Suprapubic skin (tissue), 4 donors: ENCODE data around the gene TYW5.

Source experiments
- CTCF ChIP-seq, 2 donors: fragments of 200-600 bp in 1 of 2; fragments of 450-650 bp in 1 of 2; sonication (generic) in 1 of 2; IDR thresholded peaks; one replicate each; pipeline ENCODE4 v1.5.1; 2016 to 2019; ENCODE audit warnings: antibody characterized with exemption in 2 of 2, mild to moderate bottlenecking in 1 of 2, moderate library complexity in 1 of 2
- POLR2A ChIP-seq, 2 donors: fragments of 450-650 bp; IDR thresholded peaks; one replicate each; pipeline ENCODE4 v1.6.1; 2017; ENCODE audit warnings: antibody characterized with exemption in 2 of 2, mild to moderate bottlenecking in 2 of 2, moderate library complexity in 2 of 2
- POLR2AphosphoS5 ChIP-seq, 3 donors: sonication (generic); formaldehyde crosslinking; IDR thresholded peaks; one replicate each; pipeline ENCODE4 v1.6.1; 2017; ENCODE audit warnings: antibody characterized with exemption in 3 of 3

GRCh38 chr2:199982126-199982843 is 27.0 kb upstream of the TYW5 start:
- no peak for TF ChIP-seq CTCF (IDR thresholded peaks at IDR 0.05)
- no peak for TF ChIP-seq POLR2A (IDR thresholded peaks at IDR 0.05)
- no peak for TF ChIP-seq POLR2AphosphoS5 (IDR thresholded peaks at IDR 0.05)
